Aorta (tissue), 5 donors: ENCODE data around the gene NXF3. TPM values are rescaled to one million over a fixed set of nuclear protein-coding genes. Genes with fewer than 3 reads are reported as not detected.
A peak's percentile ranks its signal among the peaks of the same experiment; 100 is the strongest.
"Not testable (repeated sequence)": the region's sequence is repeated elsewhere in the genome, so short reads cannot be mapped to it uniquely, and the experiment has no call there.

Experiments
- ATAC-seq: fragments of 200-7000 bp; cut with Tn5 transposase; one replicate; pipeline ENCODE4 v1.9.1; 2022; ENCODE audit warnings: moderate library complexity; ENCODE audit not compliant: low FRiP score
- DNase-seq, 2 donors: peaks; one replicate each; pipeline ENCODE4 v3.0.0-alpha.2; 2020
- H3K27ac ChIP-seq, 2 donors: one replicate each; pipeline ENCODE4 v1.5.1; 2013; ENCODE audit warnings: low read length in 2 of 2, mild to moderate bottlenecking in 2 of 2, moderate library complexity in 2 of 2, control low read depth in 1 of 2, inconsistent platforms in 1 of 2, low read depth in 1 of 2
- H3K27me3 ChIP-seq, 2 donors: one replicate each; pipeline ENCODE4 v1.6.1; 2013; ENCODE audit warnings: control low read depth in 1 of 2, low read length in 1 of 2, mild to moderate bottlenecking in 1 of 2, moderate library complexity in 1 of 2; ENCODE audit not compliant: insufficient read depth in 2 of 2, control insufficient read depth in 1 of 2
- H3K36me3 ChIP-seq, 2 donors: one replicate each; pipeline ENCODE4 v1.6.1; 2013; ENCODE audit warnings: control low read depth in 1 of 2, low read length in 1 of 2, mild to moderate bottlenecking in 1 of 2; ENCODE audit not compliant: insufficient read depth in 2 of 2, control insufficient read depth in 1 of 2
- H3K4me1 ChIP-seq, 2 donors: one replicate each; pipeline ENCODE4 v1.6.1; 2013; ENCODE audit warnings: low read length in 2 of 2, control low read depth in 1 of 2, mild to moderate bottlenecking in 1 of 2, moderate library complexity in 1 of 2; ENCODE audit not compliant: insufficient read depth in 2 of 2, control insufficient read depth in 1 of 2
- H3K4me3 ChIP-seq, 2 donors: one replicate each; pipeline ENCODE4 v1.5.1; 2013; ENCODE audit warnings: low read length in 2 of 2, control low read depth in 1 of 2, mild to moderate bottlenecking in 1 of 2
- H3K9me3 ChIP-seq: one replicate; pipeline ENCODE4 v1.6.1; 2013; ENCODE audit warnings: mild to moderate bottlenecking, low read length; ENCODE audit not compliant: control insufficient read depth
- WGBS, 2 donors: extraction: QIAGEN DNeasy Blood & Tissue Kit; methylation state at CpG; one replicate each; pipeline ENCODE4 v1.1.7; 2013; 5-methylcytosine and 5-hydroxymethylcytosine counted together
- intact Hi-C, 2 donors: fragments of 100-400 bp; cut with DNase I; formaldehyde crosslinking; loops; one replicate each; pipeline versions ENCODE4 v1.14.2 to v1.15.0; 2022
- polyA plus RNA-seq, 2 donors: library from polyadenylated mRNA; stranded (reverse); fragments of 200-250 nt; gene quantifications; one replicate each; pipeline ENCODE4 v1.2.3, GENCODE V29; 2013
- total RNA-seq, 2 donors: library from RNA; stranded (reverse); fragmentation: NEBNext Ultra II Directional; extraction: Animal tissue kit (Norgen Biotek cat#: 25700); gene quantifications; one replicate each; pipeline ENCODE4 v1.2.1, GENCODE V29; 2021
- donor health status: healthy with polysubstance abuse.
- donor health status: Bipolar disorder and iron deficiency.
- donor health status: DM: no; HTN: no; CAD: no.
- donor health status: DM: no; HTN: no; CAD: no.
- donor health status: DM: yes; HTN: yes; CAD: no.

Gene NXF3
- total and polyA plus RNA-seq, 4 donors: 1.7 to 4.0 (median 3.1) TPM; not detected in 1

- WGBS, 2 donors: no CpG with 5 or more reads among the region's 2 CpGs
- H3K4me3 ChIP-seq: not testable (repeated sequence)
These were observed 10.9 kb upstream of the NXF3 start for GRCh38 chrX:103103866-103104265.

GRCh38 chrX:103101299-103102042, 8.5 kb upstream of the NXF3 start:
- Histone ChIP-seq H3K36me3 (no peaks in the 10 kb centered on the region), H3K9me3 (no peaks in the 10 kb centered on the region), H3K4me3 (no peak overlapping the region), H3K27me3 (no peaks in the 10 kb centered on the region), H3K27ac (no peak overlapping the region), H3K4me1 (no peaks in the 10 kb centered on the region)
- no peak for ATAC-seq
- WGBS, 2 donors: 24 to 33% methylated on average over 3 of the region's 3 CpGs
- intact Hi-C loops: no loop called here
- DNase-seq: no peak

More at GRCh38 chrX:103103866-103104265, 10.9 kb upstream of the NXF3 start:
- H3K27ac ChIP-seq, DNase-seq, ATAC-seq, H3K27me3 ChIP-seq, H3K4me1 ChIP-seq, H3K36me3 ChIP-seq, intact Hi-C loops, H3K9me3 ChIP-seq: not testable (repeated sequence)

- no peak overlapping the region for H3K4me3 ChIP-seq
- no peaks in the 10 kb centered on the region for H3K9me3 ChIP-seq
- ATAC-seq (no peak), DNase-seq (no peak)
- H3K36me3 ChIP-seq: no peaks in the 10 kb centered on the region
- H3K4me1 ChIP-seq: no peaks in the 10 kb centered on the region
- WGBS, 2 donors: 85 to 97% methylated on average over 4 of the region's 4 CpGs
- intact Hi-C loops: no loop called here
- H3K27ac ChIP-seq: no peak overlapping the region
- H3K27me3 ChIP-seq: no peaks in the 10 kb centered on the region
These were observed 7.5 kb upstream of the NXF3 start for GRCh38 chrX:103100484-103100883.

GRCh38 chrX:103099691-103100090, 6.7 kb upstream of the NXF3 start:
- Histone ChIP-seq H3K27ac (no peak overlapping the region), H3K9me3 (no peaks in the 10 kb centered on the region), H3K4me3 (no peak overlapping the region), H3K4me1 (no peaks in the 10 kb centered on the region), H3K36me3 (no peaks in the 10 kb centered on the region), H3K27me3 (no peaks in the 10 kb centered on the region)
- DNase-seq (no peak), ATAC-seq (no peak)
- WGBS, 2 donors: 82 to 92% methylated on average over 4 of the region's 4 CpGs
- intact Hi-C loops: no loop called here

GRCh38 chrX:103098488-103098887, 5.5 kb upstream of the NXF3 start:
- no peaks in the 10 kb centered on the region for H3K27me3 ChIP-seq
- intact Hi-C loops: no loop called here
- no peaks in the 10 kb centered on the region for H3K9me3 ChIP-seq
- WGBS, 2 donors: 61 to 63% methylated on average over 2 of the region's 2 CpGs
- H3K4me1 ChIP-seq: no peaks in the 10 kb centered on the region
- H3K4me3 ChIP-seq: no peak overlapping the region
- no peak for ATAC-seq
- H3K36me3 ChIP-seq: no peaks in the 10 kb centered on the region
- DNase-seq: no peak
- H3K27ac ChIP-seq: no peak overlapping the region

GRCh38 chrX:103081051-103081450, 11.9 kb downstream of the NXF3 start:
- intact Hi-C loops: no loop called here
- DNase-seq (no peak), ATAC-seq (no peak)
- 63 to 66% methylated on average over 4 to 6 of the region's 6 CpGs for WGBS, 2 donors
- no peak overlapping the region for H3K27ac ChIP-seq
- no peaks in the 10 kb centered on the region for H3K9me3 ChIP-seq
- no peaks in the 10 kb centered on the region for H3K36me3 ChIP-seq
- H3K4me3 ChIP-seq: no peak overlapping the region
- H3K4me1 ChIP-seq: no peaks in the 10 kb centered on the region
- no peaks in the 10 kb centered on the region for H3K27me3 ChIP-seq

GRCh38 chrX:103073467-103073866, 19.5 kb downstream of the NXF3 start:
- intact Hi-C loops: no loop called here
- Histone ChIP-seq H3K36me3 (no peaks in the 10 kb centered on the region), H3K4me1 (no peaks in the 10 kb centered on the region), H3K4me3 (no peak overlapping the region), H3K9me3 (no peaks in the 10 kb centered on the region), H3K27me3 (no peaks in the 10 kb centered on the region), H3K27ac (no peak overlapping the region)
- ATAC-seq (no peak), DNase-seq (no peak)
- 50 to 54% methylated on average over 5 of the region's 5 CpGs for WGBS, 2 donors

GRCh38 chrX:103066606-103067005, 26.3 kb downstream of the NXF3 start:
- no peak overlapping the region for H3K4me3 ChIP-seq
- H3K36me3 ChIP-seq: no peaks in the 10 kb centered on the region
- DNase-seq (no peak), ATAC-seq (no peak)
- 5 to 18% methylated on average over 1 of the region's 1 CpG for WGBS, 2 donors
- no peaks in the 10 kb centered on the region for H3K27me3 ChIP-seq
- no peak overlapping the region for H3K27ac ChIP-seq
- no peaks in the 10 kb centered on the region for H3K9me3 ChIP-seq
- no peaks in the 10 kb centered on the region for H3K4me1 ChIP-seq
- intact Hi-C loops: no loop called here

GRCh38 chrX:103063918-103064434, 29.0 kb downstream of the NXF3 start, which contains the start of gene BEX1:
BEX1 (minus strand) TSS chrX:103064171; CDS start chrX:103063274, 897 bp downstream.
- intact Hi-C loops: no loop called here
- DNase-seq: peak in 1 of 2 donors; percentile 78

More at GRCh38 chrX:103063918-103064434, 29.0 kb downstream of the NXF3 start, which contains the start of gene BEX1:
- Histone ChIP-seq H3K4me1 (no peaks in the 10 kb centered on the region), H3K36me3 (no peaks in the 10 kb centered on the region), H3K9me3 (no peaks in the 10 kb centered on the region), H3K27me3 (no peaks in the 10 kb centered on the region), H3K27ac (no peak within 1 kb of the TSS), H3K4me3 (no peak within 1 kb of the TSS)
- no peak for ATAC-seq
- WGBS, 2 donors: 1 to 29% methylated on average over 30 to 39 of the region's 39 CpGs
